ENCODE measurements around the gene MED20. TPM values are rescaled to one million over a fixed set of nuclear protein-coding genes. Genes with fewer than 3 reads are reported as not detected.
A peak's percentile ranks its signal among the peaks of the same experiment; 100 is the strongest.

The MED20 gene
- total and polyA plus RNA-seq, 10 of the 15 experiments (the other 5 are each of a cell fraction or from before 2014, with no cell fraction given), result 13.4 to 24.8 (median 17.9) TPM

DNA sequence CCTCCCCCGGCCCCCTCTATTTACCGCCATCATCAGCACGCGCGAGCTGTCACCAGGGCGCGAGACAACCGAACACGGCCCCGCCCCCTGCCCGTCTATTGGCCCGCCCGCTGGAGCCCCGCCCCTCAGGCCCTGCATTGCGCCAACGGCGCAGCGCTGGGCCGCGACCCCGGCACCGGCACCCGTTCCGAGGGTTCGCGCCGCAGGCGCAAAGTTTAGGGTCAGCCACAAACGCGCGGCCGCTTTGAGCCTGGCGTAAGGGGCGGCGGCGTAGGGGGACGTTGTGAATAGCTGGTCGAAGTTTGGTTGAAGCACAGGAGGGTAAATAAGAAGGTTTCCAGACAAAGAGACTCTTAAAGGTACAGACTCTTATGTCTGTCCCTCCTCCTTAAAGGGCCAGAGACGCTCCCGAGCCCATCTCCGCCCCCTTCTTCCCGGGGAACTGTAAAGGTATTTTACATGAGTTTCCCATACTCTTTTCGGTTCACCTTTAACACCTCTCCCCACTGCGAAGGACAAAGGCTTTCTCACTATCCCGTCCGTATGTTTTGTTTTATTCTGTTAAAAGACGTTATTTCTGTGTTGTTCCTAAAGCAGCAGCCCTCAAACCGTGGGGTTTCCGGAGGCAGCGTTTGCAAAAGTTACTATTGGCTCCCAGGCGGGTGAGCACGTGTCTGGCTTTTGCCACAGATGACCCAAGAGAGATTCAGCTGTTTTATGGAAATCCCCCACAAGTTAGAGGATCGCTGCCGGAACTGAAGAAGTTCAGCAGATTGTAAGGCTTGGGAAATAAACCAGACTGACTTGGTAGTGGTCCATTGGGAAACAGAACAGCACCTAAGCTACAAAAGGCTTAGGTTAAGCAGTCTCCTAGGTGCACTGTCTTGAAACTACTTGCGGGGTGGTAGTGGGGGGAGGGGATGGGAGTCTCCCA is 25.4 kb downstream of the MED20 start, which contains the start of gene USP49 (continued):
- TF ChIP-seq GATAD2B (conservative IDR thresholded peaks at IDR 0.05; ENCODE audit: low read depth) (no peak; the same call in 1 of the 2 replicates), IRF4 (IDR thresholded peaks at IDR 0.05; ENCODE audit: low read depth, low read length) (no peak), TCF12 (IDR thresholded peaks at IDR 0.05; ENCODE audit: low read depth, low read length) (0 out of 2 replicates have a peak, but pooled peaks have one; percentile 14), SKIL (IDR thresholded peaks at IDR 0.05; ENCODE audit: low read depth, poor library complexity, severe bottlenecking) (peak; percentile 37), TAF1 (IDR thresholded peaks at IDR 0.05; ENCODE audit: borderline replicate concordance, low read depth, low read length) (peak; percentile 59), EED (IDR thresholded peaks at IDR 0.05; ENCODE audit: low read depth) (no peak; the same call in 1 of the 2 replicates), POLR2A (IDR thresholded peaks at IDR 0.05; ENCODE audit: low read depth, low read length) (peak; percentile 75), ZBTB33 (IDR thresholded peaks at IDR 0.05) (no peak), NR2C2 (IDR thresholded peaks at IDR 0.05; ENCODE audit: borderline replicate concordance, control insufficient read depth, insufficient read length, low read depth) (no peak), PML (IDR thresholded peaks at IDR 0.05; ENCODE audit: low read length) (peak; percentile 87), USF2 (IDR thresholded peaks at IDR 0.05; ENCODE audit: borderline replicate concordance, low read depth, low read length) (peak; percentile 76), SIX5 (IDR thresholded peaks at IDR 0.05; ENCODE audit: low read depth, low read length, severe bottlenecking) (no peak), HSF1 (IDR thresholded peaks at IDR 0.05; ENCODE audit: low read depth, low read length) (no peak), NFIC (IDR thresholded peaks at IDR 0.05; ENCODE audit: low read depth, low read length) (peak; percentile 68), ZNF592 (IDR thresholded peaks at IDR 0.05) (no peak), CHD4 (IDR thresholded peaks at IDR 0.05) (no peak)
- TF ChIP-seq, protein P1, sequence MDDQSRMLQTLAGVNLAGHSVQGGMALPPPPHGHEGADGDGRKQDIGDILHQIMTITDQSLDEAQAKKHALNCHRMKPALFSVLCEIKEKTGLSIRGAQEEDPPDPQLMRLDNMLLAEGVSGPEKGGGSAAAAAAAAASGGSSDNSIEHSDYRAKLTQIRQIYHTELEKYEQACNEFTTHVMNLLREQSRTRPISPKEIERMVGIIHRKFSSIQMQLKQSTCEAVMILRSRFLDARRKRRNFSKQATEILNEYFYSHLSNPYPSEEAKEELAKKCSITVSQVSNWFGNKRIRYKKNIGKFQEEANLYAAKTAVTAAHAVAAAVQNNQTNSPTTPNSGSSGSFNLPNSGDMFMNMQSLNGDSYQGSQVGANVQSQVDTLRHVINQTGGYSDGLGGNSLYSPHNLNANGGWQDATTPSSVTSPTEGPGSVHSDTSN (IDR thresholded peaks at IDR 0.05; ENCODE audit: insufficient replicate concordance, low read depth, low read length), result no peak

All from GM12878 (cell line).